Suppressor macrophage treated with lipopolysaccharide for 4 hours (primary cell): ENCODE measurements around the gene IFIT3.
"Not testable (repeated sequence)": the region's sequence is repeated elsewhere in the genome, so short reads cannot be mapped to it uniquely, and the experiment has no call there.

ENCODE experiments used
- DNase-seq: peaks from one replicate; pipeline ENCODE4 v3.0.0-alpha.2; 2020

Gene IFIT3

GRCh38 chr10:89327803-89328441, at the start of gene IFIT3:
Gene IFIT3, plus strand, starts transcription at chr10:89327997. Its CDS starts 77 bp downstream, at chr10:89328074.
- DNase-seq, result peak; percentile 96

- peak; percentile 94 for DNase-seq
Measured at GRCh38 chr10:89278034-89278535, 49.7 kb upstream of the IFIT3 start.

DNA sequence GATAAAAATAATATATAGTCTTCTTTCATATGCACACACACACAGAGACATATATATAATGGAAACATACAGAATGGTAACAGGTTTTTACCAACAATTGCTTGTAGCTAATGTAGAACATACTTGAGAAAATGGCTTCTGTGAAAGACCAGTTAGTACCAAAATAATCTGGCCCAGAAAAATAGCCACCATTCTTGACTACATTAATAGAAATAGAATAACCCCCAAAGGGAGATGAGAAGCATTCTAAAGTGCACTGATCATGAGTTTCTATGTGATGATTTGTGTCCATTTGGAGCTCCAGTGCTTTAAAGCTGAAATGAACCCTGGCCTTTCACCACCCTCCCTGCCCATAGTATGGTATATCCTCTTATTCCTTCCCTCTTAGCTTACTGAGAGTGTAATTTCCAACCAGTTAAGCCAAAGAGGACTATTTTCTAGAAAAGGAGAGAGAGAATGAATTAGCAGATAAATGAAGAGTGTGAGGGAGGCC, 48.9 kb upstream of the IFIT3 start:
- no peak for DNase-seq

DNA sequence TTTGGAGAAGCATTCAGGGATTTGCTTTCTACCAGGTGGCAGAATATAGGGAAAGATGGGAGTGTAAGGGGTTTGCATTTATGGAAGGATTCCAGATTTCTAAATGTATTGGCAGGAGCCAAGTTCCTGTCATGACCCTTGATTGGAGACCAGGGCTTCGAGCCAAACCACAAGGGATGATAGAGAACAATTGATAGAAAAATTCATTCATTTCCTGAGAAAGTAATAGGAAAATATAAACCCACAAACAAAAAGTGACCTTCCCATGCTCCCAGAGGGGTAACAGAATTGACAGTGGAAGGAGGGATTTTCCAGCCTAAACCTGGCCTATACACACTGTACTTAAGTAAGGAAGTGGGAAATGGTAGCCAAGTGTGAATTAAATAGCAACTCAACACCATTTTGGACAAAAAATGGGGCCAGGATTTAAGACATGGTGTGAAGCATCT, 48.4 kb upstream of the IFIT3 start:
- no peak for DNase-seq

DNA sequence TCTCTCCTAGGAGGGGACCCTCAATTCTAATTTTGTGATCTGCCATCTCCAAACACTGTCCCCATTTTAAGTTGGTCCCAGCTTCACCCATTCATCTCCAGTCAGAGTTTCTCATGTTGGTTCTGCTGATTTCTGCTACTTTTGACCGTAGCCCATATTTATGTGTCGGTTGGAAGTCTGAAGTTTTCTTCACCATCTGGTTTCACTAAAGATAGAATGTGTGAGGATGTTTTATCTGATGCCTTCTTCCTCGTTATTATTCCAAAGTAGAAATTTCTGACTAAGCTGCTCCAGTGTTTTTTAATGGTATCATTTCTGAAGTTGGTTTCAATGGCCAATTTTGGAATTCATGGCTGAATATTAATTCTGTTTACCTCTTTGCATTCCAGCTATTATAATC, 47.3 kb upstream of the IFIT3 start:
- DNase-seq, result no peak

GRCh38 chr10:89281606-89282395, 46.0 kb upstream of the IFIT3 start:
- DNase-seq, result no peak

DNA sequence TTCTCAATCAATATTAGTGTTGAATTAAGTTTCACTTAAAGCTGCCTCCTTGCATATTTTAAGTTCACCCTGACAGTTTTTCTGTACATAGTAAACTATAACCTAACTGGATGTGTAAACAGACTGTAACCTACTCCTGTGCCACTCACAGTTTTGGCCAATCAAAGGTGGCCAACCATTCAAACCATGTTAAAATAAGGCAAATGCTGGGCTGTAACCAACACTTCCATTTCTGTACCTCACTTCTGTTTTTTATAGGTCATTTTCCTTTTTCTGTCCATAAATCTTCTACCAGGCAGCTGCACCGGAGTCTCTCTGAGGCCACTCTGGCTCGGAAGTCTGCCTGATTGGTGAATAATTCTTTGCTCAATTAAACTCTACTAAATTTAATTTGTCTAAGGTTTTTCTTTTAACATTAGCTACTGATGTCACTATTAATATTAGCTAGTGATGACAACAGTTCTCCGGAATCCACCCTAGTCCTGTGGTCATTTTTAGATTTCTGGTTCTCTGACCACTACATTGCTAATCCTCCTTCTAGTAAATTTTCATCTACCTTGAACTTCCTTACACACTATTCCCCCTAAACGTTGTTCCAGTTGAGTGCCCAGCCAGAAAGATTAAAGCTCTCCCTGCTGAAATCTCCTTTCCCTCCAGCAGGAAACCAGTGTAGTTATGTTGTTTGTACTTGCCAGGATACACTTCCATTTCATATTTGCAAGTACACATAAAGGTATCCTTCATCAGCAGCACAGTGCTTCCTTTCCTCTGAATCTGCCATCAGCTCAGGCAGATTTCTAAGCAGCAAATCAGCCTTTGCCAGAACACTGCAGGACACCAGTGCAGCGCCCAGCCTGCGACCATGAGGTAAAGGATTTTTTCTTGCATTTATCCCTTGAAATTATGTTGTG, 44.5 kb upstream of the IFIT3 start:
- no peak for DNase-seq

DNA sequence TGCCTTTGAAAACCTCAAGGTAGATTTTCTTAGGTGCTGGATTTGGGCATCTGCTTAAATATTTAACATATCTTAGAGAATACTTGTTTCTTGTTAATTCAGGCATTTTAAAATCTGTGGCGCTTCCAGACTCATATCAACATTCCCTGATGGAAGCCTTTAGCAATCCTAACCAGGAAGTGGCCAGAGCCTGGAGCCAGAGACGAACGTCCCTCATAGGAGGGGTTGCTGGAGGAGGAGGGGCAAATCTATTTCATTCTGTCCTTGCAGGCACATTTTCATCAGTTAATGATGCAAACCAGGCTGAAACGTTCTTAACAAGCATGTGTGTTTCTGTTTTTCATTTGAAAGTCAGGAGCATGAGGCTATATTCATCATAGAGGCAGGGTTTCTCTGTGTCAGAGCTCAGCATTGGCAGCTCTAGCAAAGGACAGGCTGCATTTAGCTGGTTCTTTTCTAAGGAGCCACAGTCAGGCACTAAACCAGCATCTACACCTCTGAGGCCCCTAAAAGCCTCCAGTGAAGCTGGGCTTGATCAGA, 43.8 kb upstream of the IFIT3 start:
- DNase-seq, result no peak

DNA sequence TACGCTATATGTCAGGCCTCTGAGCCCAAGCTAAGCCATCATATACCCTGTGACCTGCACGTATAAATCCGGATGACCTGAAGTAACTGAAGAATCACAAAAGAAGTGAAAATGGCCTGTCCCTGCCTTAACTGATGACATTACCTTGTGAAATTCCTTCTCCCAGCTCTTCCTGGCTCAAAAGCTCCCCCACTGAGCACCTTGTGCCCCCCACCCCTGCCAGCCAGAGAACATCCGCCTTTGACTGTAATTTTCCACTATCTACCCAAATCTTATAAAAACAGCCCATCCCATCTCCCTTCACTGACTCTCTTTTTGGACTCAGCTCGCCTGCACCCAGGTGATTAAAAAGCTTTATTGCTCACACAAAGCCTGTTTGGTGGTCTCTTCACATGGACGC, 43.1 kb upstream of the IFIT3 start:
- DNase-seq, result not testable (repeated sequence)

- DNase-seq, result not testable (repeated sequence)
Measured at GRCh38 chr10:89285303-89285702, 42.5 kb upstream of the IFIT3 start.

DNA sequence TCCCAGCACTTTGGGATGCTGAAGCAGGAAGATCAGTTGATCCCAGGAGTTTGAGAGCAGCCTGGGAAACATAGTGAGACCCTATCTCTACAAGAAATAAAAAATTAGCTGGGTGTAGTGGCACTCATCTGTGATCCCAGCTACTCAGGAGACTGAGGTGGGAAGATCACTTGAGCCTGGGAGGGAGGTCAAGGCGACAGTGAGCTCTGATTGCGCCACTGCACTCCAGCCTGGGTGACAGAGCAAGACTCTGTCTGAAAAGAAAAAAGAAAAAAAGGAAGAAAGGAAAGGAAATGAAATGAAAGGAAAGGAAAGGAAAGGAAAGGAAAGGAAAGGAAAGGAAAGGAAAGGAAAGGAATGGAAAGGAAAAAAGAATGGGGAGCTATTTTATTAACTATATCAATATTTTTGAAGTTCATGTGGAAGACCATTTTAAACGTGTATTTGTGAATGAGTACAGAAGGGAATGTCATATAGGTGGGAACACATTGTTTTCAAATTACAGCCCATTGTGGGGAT, 33.0 kb upstream of the IFIT3 start:
- no peak for DNase-seq

DNA sequence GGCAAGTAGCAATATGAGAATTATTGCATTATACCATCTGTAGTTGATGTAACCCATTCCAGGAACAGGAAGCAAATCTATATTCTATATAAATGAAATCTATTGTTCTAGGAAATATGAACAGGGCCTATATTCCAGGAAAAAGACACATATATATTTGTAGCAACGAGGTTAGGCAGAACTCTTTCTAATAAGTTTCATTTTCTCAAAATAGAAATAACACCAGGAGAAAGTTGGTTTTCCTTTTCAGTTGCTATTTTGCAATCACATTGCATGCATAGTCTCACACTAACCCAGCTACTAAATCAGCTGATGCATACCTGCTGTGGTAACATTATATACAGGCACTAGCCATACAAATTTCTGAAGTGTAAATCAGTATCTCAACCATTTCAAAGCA, 32.2 kb upstream of the IFIT3 start:
- DNase-seq, result peak; percentile 89

GRCh38 chr10:89296220-89296648, 31.6 kb upstream of the IFIT3 start:
- DNase-seq, result peak; percentile 93

DNA sequence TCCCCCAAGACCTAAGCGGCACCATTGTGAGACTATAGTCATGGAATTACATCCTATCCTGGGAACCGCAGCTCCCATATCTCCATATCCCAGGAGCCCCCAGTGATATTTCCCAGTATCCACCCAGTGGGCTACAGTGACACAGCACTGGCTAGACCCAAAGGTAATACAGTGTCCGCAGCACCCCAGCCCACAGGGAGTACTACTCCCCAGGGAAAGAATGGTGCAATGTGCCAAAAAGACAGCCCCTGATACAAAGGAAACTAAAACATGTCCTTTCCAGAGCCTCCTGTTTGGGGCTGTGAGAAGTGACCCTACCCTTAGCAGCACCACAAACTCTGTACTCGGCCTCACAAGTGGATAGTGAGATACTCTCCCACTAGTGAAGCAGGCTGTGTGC, 30.4 kb upstream of the IFIT3 start:
- DNase-seq, result no peak

- DNase-seq, result no peak
Measured at GRCh38 chr10:89297791-89298190, 30.0 kb upstream of the IFIT3 start.

GRCh38 chr10:89299031-89299430, 28.8 kb upstream of the IFIT3 start:
- no peak for DNase-seq

DNA sequence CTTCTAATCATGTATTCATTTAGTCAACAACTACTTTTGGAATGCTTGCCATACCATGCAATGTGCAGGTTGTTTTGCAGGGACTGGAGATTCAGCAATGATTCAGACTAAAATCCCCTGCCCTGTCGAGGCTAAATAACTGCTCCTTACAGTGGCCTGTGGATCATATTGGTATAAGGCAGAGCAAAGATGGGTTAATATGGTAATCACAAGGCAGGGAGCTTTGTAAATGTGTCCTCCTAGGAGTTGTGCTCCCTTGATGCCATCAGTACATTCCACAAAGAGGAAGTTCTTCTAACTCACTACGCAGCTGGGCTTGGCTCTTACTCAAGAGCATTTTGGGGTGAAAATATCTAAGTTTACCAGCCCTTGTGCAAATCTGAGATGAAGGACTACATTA, 26.6 kb upstream of the IFIT3 start:
- DNase-seq, result peak; percentile 93

GRCh38 chr10:89301721-89302445, 25.9 kb upstream of the IFIT3 start, which contains the start of gene IFIT2:
Gene IFIT2, plus strand, starts transcription at chr10:89302046. Its CDS starts 78 bp downstream, at chr10:89302124.
- DNase-seq, result peak; percentile 94

- peak; percentile 52 for DNase-seq
Measured at GRCh38 chr10:89302625-89303024, 25.2 kb upstream of the IFIT3 start.

GRCh38 chr10:89303161-89303560, 24.6 kb upstream of the IFIT3 start:
- DNase-seq, result no peak

GRCh38 chr10:89304026-89304425, 23.8 kb upstream of the IFIT3 start:
- no peak for DNase-seq
